Parathyroid adenoma (tissue), 2 donors: Measurements from ENCODE around the gene DDX10.

Experiments
- H2AFZ ChIP-seq: fragments of 300-600 bp; sonication (generic); one replicate; pipeline ENCODE4 v1.7.0; 2017; ENCODE audit warnings: antibody characterized with exemption, mild to moderate bottlenecking
- H3K27ac ChIP-seq: fragments of 300-600 bp; sonication (generic); one replicate; pipeline ENCODE4 v1.7.0; 2017
- H3K27me3 ChIP-seq: fragments of 300-600 bp; sonication (generic); one replicate; pipeline ENCODE4 v1.7.0; 2017; ENCODE audit warnings: low read length; ENCODE audit not compliant: control insufficient read depth, insufficient read depth
- H3K36me3 ChIP-seq: fragments of 300-600 bp; sonication (generic); one replicate; pipeline ENCODE4 v1.7.0; 2017; ENCODE audit warnings: low read length; ENCODE audit not compliant: control insufficient read depth, insufficient read depth
- H3K4me1 ChIP-seq: fragments of 300-600 bp; sonication (generic); one replicate; pipeline ENCODE4 v1.7.0; 2017; ENCODE audit warnings: control low read depth
- H3K4me2 ChIP-seq: fragments of 300-600 bp; sonication (generic); one replicate; pipeline ENCODE4 v1.7.0; 2017; ENCODE audit warnings: low read length
- H3K4me3 ChIP-seq: fragments of 300-600 bp; sonication (generic); one replicate; pipeline ENCODE4 v1.7.0; 2017; ENCODE audit warnings: low read depth, low read length
- H3K79me2 ChIP-seq: fragments of 300-600 bp; sonication (generic); one replicate; pipeline ENCODE4 v1.7.0; 2017; ENCODE audit warnings: control low read depth
- H3K9ac ChIP-seq: fragments of 300-600 bp; sonication (generic); one replicate; pipeline ENCODE4 v1.7.0; 2017; ENCODE audit warnings: mild to moderate bottlenecking
- H3K9me3 ChIP-seq: fragments of 300-600 bp; sonication (generic); one replicate; pipeline ENCODE4 v1.7.0; 2017; ENCODE audit warnings: low read length; ENCODE audit not compliant: control insufficient read depth
- CTCF ChIP-seq: fragments of 300-600 bp; sonication (generic); IDR thresholded peaks from one replicate; pipeline ENCODE4 v1.7.0; 2017; ENCODE audit warnings: antibody characterized with exemption, mild to moderate bottlenecking
- donor health status: primary hyperparathyroidism.

Gene DDX10

GRCh38 chr11:108890482-108891105, 225.7 kb downstream of the DDX10 start:
- H3K9ac ChIP-seq: no peak overlapping the region

GRCh38 chr11:108891143-108891542, 226.3 kb downstream of the DDX10 start:
- H3K9ac ChIP-seq: no peak overlapping the region
- H3K36me3 ChIP-seq: no peaks in the 10 kb centered on the region
- no peaks in the 10 kb centered on the region for H3K9me3 ChIP-seq
- H2AFZ ChIP-seq: no peak overlapping the region
- no peak overlapping the region for H3K4me2 ChIP-seq
- H3K27ac ChIP-seq: no peak overlapping the region
- no peaks in the 10 kb centered on the region for H3K27me3 ChIP-seq
- H3K4me1 ChIP-seq: peaks cover 2% of the 10 kb centered on the region
- TF ChIP-seq CTCF: no peak
- H3K79me2 ChIP-seq: no peaks in the 10 kb centered on the region
- H3K4me3 ChIP-seq: no peak overlapping the region

More at GRCh38 chr11:108890482-108891105, 225.7 kb downstream of the DDX10 start:
- Histone ChIP-seq H3K4me2 (no peak overlapping the region), H3K27me3 (no peaks in the 10 kb centered on the region), H3K27ac (no peak overlapping the region), H3K9me3 (no peaks in the 10 kb centered on the region), H3K4me1 (peaks cover 2% of the 10 kb centered on the region), H3K79me2 (no peaks in the 10 kb centered on the region), H2AFZ (no peak overlapping the region), H3K36me3 (no peaks in the 10 kb centered on the region), H3K4me3 (no peak overlapping the region)
- no peak for TF ChIP-seq CTCF

GRCh38 chr11:108891909-108892511, 227.1 kb downstream of the DDX10 start:
- Histone ChIP-seq H3K9me3 (no peaks in the 10 kb centered on the region), H3K4me2 (no peak overlapping the region), H3K4me1 (peaks cover 2% of the 10 kb centered on the region), H3K4me3 (no peak overlapping the region), H2AFZ (no peak overlapping the region), H3K27me3 (no peaks in the 10 kb centered on the region), H3K36me3 (no peaks in the 10 kb centered on the region), H3K79me2 (no peaks in the 10 kb centered on the region), H3K27ac (no peak overlapping the region), H3K9ac (no peak overlapping the region)
- TF ChIP-seq CTCF: no peak

GRCh38 chr11:108895579-108896480, 231.0 kb downstream of the DDX10 start:
- no peak overlapping the region for H3K27ac ChIP-seq
- H3K4me3 ChIP-seq: no peak overlapping the region
- H3K36me3 ChIP-seq: no peaks in the 10 kb centered on the region
- no peaks in the 10 kb centered on the region for H3K4me1 ChIP-seq
- no peak overlapping the region for H3K9ac ChIP-seq
- H3K9me3 ChIP-seq: no peaks in the 10 kb centered on the region
- no peak for TF ChIP-seq CTCF
- H2AFZ ChIP-seq: no peak overlapping the region
- no peaks in the 10 kb centered on the region for H3K79me2 ChIP-seq
- no peak overlapping the region for H3K4me2 ChIP-seq
- no peaks in the 10 kb centered on the region for H3K27me3 ChIP-seq
